ENCODE measurements around the gene ATF6.

- no peak for TF ChIP-seq POLR2AphosphoS5 (IDR thresholded peaks at IDR 0.05; ENCODE audit: low read depth, low read length)
- no peak for TF ChIP-seq POLR2A (IDR thresholded peaks at IDR 0.05; ENCODE audit: low read depth, low read length)
- no peak for TF ChIP-seq SPI1 (IDR thresholded peaks at IDR 0.05; ENCODE audit: low read depth, low read length)
Measured at GRCh38 chr1:161998811-161999210, 232.7 kb downstream of the ATF6 start.

Data from GM12891 (cell line).